Activated CD4-positive, CD25-positive, alpha-beta regulatory T cell treated with anti-CD3 and anti-CD28 coated beads, Interleukin-2, amount 50 U/mL, for 16 hours (primary cell): ENCODE measurements around the gene C11orf87.

ENCODE experiments used
- DNase-seq: peaks from one replicate; pipeline ENCODE4 v3.0.0-alpha.2; 2020; ENCODE audit warnings: low read depth, low spot score

Gene C11orf87

DNA sequence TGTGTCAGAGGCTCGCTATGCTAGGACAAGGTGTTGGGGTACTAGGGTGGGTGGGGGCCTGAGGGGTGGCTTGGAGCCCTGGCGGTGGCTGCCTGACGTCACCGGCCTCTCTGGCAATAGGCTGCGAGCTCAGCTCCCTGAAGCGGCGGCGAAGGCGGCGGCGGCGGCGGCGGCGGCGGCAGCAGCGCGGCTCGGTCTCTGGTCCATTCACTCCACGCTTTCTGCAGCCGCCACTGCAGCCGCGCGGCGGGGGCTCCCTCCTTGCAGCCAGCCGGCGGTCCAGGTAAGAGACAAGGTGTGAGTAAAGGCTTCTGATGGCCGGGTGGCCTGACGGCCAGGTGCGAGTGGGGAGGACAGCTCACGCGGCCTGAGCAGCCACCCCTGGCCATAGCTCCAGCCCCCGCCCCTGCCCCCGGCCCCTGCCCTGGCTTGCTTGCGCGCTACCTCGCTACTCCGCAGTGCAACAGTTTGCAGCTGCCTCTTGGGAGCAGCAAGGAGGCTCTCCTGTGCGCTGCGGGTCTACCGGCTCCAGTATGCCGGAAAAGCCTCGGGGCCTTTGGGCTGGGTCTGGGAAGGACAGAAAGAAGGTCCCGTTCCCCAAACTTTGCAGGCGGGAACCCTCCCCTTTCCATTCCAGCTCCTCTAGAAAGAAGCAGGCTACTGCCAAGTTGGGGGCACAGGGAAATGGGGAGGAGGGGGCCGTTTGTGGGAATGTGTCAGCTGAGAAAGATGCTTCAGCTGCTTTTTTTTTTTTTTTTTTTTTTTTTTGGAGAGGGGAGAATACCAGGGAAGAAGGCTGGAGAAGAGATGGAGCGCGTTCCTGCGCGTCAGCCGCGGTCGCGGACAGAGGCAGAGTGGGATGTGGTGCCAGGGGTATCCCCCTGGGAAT is at the start of gene C11orf87:
C11orf87 (plus strand) TSS at position 210 of the 889 bp plus-strand sequence. CDS start 1,444 bp downstream, outside the sequence.
- no peak for DNase-seq

GRCh38 chr11:109374032-109374431 is 48.0 kb upstream of the C11orf87 start:
- DNase-seq, result no peak

DNA sequence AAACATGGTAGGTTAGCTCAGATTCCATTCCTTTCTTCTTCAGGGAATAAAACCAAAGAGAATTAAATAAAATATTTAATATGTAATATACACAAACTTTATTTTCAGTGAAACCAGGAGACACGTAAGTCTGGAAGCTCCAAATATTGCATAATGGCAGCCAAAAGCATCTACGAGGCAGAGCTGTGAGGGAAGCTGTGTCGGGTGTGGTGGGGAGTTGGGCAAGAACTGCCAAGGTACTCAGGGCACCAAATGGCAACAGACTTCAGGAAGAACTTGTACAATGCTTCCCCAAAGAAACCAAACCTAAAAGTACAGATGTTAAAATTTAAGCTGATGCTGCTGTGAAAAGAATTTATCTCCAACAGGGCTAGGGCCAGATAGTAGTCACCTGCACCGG is 47.5 kb upstream of the C11orf87 start:
- no peak for DNase-seq

DNA sequence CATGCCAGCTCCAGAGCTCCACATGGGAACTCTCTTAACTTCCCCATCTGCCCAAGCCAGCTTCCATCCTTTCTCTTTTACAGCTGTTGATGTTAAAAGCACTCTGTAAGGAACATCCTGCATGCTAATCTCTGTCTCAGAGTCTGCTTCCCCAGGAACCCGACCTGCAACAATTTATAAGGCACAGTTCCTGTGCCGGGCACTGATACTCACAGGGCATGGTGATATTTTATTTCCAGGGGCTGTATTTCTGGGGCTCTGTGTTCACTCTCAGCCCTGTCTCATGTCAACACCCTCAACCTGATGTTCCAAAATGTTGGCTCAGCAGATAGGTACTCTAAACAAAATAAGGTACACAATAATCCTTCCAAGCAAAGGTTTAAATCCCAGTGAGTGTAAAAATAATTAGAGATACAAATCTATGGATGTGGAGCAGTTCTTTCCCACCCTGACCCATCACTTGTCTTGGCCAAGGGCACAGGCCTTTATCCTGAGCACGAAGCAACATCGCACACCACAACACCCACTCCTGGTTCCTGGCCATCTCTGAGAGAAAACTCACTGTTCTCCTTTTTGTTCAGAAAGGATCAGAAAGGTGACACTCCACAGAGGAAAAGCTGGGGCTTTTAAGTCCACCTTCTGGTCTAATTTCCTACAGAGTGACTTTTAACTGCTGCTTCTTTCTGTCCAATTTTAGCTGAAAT is 44.8 kb upstream of the C11orf87 start:
- DNase-seq, result no peak

DNA sequence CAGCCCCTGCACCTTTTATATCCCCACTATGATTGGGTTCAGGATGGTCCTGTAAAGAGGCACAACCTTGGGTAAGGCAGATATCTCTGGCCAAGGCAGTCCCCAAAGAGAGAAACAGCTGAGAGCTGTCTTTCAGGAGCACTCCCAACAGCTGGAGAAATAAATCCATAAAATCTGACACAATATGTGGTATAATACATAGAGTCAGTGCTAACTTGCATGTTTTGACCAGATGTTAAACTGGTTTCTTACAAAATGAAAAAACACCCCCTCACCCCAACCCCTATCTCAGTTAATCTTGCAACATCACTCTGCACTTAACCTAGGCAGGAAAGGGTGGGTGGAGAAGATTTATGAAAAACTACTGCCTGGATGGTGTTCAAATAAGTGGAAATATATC is 44.0 kb upstream of the C11orf87 start:
- no peak for DNase-seq

GRCh38 chr11:109383306-109383705 is 38.7 kb upstream of the C11orf87 start:
- DNase-seq, result no peak

DNA sequence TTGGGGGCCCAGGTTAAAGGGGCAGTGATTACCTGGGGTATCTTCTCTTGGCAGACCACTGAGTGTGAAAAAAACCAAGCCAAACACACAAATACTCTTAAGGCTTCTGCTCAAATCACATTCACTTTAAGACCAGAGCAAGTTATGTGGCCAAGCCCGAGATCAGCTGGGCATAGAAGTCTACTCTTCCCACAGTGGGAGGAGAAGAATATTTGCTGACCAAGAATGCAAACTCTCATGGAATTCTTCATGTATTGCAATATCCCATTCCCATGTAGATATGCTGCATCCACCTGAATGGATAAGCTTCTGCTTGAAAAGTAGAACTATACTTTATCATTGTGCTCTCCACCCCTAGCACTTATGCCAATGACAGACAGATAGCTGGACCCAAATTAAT is 37.1 kb upstream of the C11orf87 start:
- DNase-seq, result no peak

DNA sequence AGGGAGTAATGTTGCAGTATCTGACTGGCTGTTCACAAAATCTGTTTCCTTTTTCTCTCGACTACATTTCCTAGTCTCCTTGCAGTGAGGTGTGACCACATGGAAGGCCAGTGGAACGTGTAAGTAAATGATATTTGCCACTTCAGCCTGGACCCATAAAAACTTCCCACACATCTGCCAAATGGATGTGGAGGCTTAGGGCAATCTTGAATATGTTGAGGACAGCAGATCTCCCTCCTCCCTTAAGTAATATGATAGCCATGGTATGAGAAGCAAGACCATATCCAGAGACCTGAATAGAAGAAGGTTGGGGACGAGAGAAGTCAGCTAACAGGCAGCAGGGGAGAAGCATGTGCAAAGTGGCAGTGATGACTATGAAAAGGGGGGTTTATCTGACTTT is 33.0 kb upstream of the C11orf87 start:
- DNase-seq, result no peak

- no peak for DNase-seq
These were observed 31.2 kb upstream of the C11orf87 start for GRCh38 chr11:109390752-109391151.

- DNase-seq, result no peak
These were observed 20.4 kb upstream of the C11orf87 start for GRCh38 chr11:109401545-109401944.

GRCh38 chr11:109405671-109406070 is 16.3 kb upstream of the C11orf87 start:
- no peak for DNase-seq

DNA sequence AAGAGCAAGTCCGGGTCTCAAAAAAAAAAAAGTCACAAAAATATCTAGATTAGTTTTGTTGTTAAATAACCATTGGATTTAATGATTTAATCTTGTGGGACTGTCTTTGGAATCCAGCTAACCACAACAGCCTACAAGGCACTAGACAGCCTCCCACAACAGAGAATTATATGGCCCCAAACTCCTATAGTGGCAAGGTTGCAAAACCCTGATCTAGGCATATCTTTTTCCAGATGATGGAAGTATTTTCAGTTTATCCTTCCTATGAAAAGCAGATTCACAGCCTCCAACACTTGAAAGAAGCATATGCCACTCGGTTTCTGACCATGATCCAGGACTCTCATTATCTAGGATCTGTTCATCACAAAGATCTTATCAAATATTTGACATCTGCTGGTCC is 5.4 kb upstream of the C11orf87 start:
- no peak for DNase-seq

- no peak for DNase-seq
These were observed 978 bp downstream of the C11orf87 start for GRCh38 chr11:109422870-109423465.

- DNase-seq, result no peak
These were observed 1.6 kb downstream of the C11orf87 start for GRCh38 chr11:109423466-109424190.

GRCh38 chr11:109424901-109425300 is 2.9 kb downstream of the C11orf87 start:
- DNase-seq, result no peak

GRCh38 chr11:109425554-109425953 is 3.6 kb downstream of the C11orf87 start:
- DNase-seq, result no peak

GRCh38 chr11:109426442-109427240 is 4.7 kb downstream of the C11orf87 start:
- no peak for DNase-seq

DNA sequence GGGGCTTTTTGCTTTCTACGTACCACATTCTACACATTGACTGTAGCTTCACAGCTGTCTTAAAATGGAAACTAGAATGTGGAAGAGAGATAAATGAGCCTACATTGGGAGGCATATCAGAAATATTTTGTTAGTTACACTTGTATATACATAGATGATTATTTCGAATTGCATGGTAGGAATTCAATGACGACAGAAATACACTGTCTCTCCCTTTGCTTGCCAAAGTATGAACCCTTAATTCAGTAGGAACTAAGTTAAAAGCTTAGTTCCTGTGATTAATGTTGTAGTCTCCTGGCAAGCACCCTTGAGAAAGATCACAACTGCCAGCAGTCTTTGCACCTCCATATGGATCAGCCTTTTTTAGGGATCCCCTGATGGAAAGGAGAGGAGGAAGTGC is 10.1 kb downstream of the C11orf87 start:
- no peak for DNase-seq

- DNase-seq, result no peak
These were observed 11.8 kb downstream of the C11orf87 start for GRCh38 chr11:109433753-109434256.

DNA sequence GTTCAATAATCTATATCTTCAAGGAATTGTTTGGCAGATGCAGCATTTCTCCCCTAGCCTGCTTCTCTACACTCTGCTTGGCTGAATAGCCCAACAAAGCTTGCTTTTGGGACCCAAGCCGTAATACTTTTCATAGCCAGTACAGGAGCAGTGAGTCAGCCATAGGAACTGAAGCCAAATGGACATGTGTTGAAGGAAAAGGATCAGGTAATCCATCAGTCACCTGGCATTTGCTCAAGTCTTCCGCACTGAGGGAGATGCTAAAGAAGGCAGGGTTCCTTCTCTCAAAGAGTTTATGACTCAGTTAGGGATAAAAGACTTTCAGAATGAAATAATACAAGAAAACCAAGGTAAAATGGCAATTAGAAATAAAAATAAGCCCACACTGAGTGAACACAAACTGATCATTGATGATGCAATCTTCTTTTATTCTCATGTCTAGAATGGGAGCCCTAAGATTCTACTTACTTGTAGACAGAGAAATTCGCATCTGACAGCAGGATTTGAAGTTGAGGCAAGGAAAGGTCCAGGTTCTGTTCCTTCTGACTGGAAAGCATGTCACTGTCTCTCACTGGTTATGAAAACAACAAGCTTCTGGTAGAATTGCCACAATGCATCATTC is 13.2 kb downstream of the C11orf87 start:
- DNase-seq, result no peak
